Adipocyte (in vitro differentiated cells): Measurements from ENCODE around the gene CCSER2.
A peak's percentile ranks its signal among the peaks of the same experiment; 100 is the strongest.

ENCODE experiments used
- DNase-seq: peaks from one replicate; pipeline ENCODE4 v3.0.0-alpha.2; 2015; ENCODE audit warnings: low read depth
- H3K27me3 ChIP-seq: replicated peaks from 2 replicates; pipeline ENCODE4 v1.7.0; 2013; ENCODE audit warnings: mild to moderate bottlenecking, low read length, moderate library complexity; ENCODE audit not compliant: control insufficient read depth, insufficient read depth
- H3K36me3 ChIP-seq: 2 replicates; pipeline ENCODE4 v1.7.0; 2013; ENCODE audit warnings: low read length, mild to moderate bottlenecking, moderate library complexity; ENCODE audit not compliant: control insufficient read depth, insufficient read depth, severe bottlenecking
- H3K4me1 ChIP-seq: 2 replicates; pipeline ENCODE4 v1.7.0; 2013; ENCODE audit warnings: mild to moderate bottlenecking, low read length, moderate library complexity; ENCODE audit not compliant: control insufficient read depth, insufficient read depth
- H3K4me3 ChIP-seq: 2 replicates; pipeline ENCODE4 v1.7.0; 2013; ENCODE audit warnings: mild to moderate bottlenecking, low read length, moderate library complexity
- H3K9ac ChIP-seq: 2 replicates; pipeline ENCODE4 v1.7.0; 2013; ENCODE audit warnings: mild to moderate bottlenecking, low read length, moderate library complexity
- H3K9me3 ChIP-seq: 2 replicates; pipeline ENCODE4 v1.7.0; 2013; ENCODE audit warnings: mild to moderate bottlenecking, low read length, moderate library complexity; ENCODE audit not compliant: control insufficient read depth

Gene CCSER2

DNA sequence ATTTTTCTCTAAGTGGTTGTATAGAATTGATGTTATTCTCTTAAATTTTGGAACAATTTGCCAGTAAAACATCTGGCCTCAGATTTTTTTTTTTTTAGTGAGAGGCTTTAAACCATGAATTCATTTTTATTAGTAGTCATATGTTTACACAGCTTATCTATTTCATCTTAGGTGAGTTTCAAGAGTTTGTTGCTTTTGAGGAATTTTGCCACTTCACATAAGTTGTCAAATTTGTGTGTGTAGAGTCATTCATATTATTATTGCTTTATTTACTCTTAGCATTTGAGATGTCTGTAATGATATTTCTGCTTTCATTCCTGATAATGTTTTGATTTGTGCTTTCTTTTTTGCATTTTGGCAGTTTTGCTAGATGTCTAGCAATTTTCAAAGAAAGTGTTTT, 132.1 kb downstream of the CCSER2 start:
- Histone ChIP-seq H3K27me3 (no peaks in the 10 kb centered on the region), H3K9ac (no peak overlapping the region), H3K4me3 (no peak overlapping the region), H3K9me3 (peaks cover 5% of the 10 kb centered on the region), H3K36me3 (peaks cover 24% of the 10 kb centered on the region), H3K4me1 (no peaks in the 10 kb centered on the region)
- DNase-seq: no peak

DNA sequence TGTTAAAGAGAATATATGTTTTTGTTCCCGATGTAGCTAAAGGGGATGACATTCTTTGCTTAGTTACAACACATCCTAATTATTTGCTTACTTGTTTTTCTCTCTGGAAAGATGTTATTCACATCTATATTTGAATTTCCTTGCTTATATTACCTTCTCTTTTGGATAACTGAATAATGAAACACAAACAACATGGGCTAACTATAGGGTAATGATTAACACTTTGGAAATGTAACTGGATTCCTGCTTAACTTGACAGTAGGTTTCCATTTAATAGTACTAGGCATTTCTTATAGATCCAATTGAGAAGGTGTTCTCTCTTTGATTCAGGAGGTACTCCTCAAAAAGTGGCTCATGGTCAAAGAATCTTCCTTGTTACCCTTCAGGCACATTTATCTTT, 141.1 kb downstream of the CCSER2 start:
- H3K4me3 ChIP-seq: no peak overlapping the region
- H3K9me3 ChIP-seq: no peaks in the 10 kb centered on the region
- no peaks in the 10 kb centered on the region for H3K27me3 ChIP-seq
- H3K4me1 ChIP-seq: peaks cover 7% of the 10 kb centered on the region
- peaks cover 34% of the 10 kb centered on the region for H3K36me3 ChIP-seq
- no peak for DNase-seq
- no peak overlapping the region for H3K9ac ChIP-seq

DNA sequence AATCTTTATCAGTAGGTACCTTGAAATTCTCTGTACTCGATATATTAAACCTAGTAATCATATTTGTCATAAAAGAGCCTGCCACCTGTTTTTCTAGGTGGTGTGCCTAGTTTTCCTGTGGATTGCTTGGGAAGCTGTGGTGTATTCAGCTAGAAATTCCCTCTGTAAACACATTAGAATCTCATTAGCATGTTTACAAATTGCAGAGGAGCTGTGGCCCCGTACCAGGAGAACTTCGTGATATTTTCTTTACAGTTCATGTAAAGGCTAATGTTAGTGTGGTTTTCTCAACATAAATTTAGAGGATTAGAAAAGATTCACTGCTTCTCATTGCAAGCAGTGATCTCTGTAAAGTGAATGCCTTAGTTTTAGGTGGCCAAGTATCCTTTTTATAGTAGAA, 144.7 kb downstream of the CCSER2 start:
- DNase-seq: no peak
- H3K9me3 ChIP-seq: no peaks in the 10 kb centered on the region
- peaks cover 39% of the 10 kb centered on the region for H3K36me3 ChIP-seq
- no peaks in the 10 kb centered on the region for H3K27me3 ChIP-seq
- no peak overlapping the region for H3K9ac ChIP-seq
- H3K4me1 ChIP-seq: peaks cover 13% of the 10 kb centered on the region
- no peak overlapping the region for H3K4me3 ChIP-seq

- H3K4me1 ChIP-seq: peaks cover 11% of the 10 kb centered on the region
- H3K27me3 ChIP-seq: no peaks in the 10 kb centered on the region
Observed at GRCh38 chr10:84477398-84478128, 149.2 kb downstream of the CCSER2 start.

DNA sequence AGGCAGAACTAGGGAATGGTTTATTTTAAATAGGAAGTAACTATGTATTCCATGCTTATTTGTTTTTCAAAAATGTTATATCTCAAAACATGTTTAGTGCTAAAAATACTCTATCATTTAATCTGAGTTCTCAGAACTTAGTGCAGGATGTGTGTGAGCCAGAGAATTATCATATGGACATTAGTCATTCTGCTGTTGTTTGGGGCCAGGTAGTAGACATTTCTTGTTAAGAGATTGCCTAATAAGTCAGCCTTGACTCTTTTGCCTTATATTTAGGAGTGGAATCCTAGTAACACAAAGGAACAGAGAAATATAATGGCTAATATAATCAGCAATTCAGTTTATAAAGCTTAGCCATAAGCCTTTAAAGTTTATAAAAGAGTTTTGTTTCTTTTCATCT, 149.8 kb downstream of the CCSER2 start:
- Histone ChIP-seq H3K9me3 (no peaks in the 10 kb centered on the region), H3K36me3 (peaks cover 41% of the 10 kb centered on the region), H3K27me3 (no peaks in the 10 kb centered on the region), H3K9ac (no peak overlapping the region), H3K4me3 (no peak overlapping the region), H3K4me1 (peaks cover 11% of the 10 kb centered on the region)
- DNase-seq: peak; percentile 36

More at GRCh38 chr10:84477398-84478128, 149.2 kb downstream of the CCSER2 start:
- Histone ChIP-seq H3K36me3 (peaks cover 41% of the 10 kb centered on the region), H3K9me3 (no peaks in the 10 kb centered on the region), H3K9ac (no peak overlapping the region), H3K4me3 (no peak overlapping the region)
- no peak for DNase-seq

DNA sequence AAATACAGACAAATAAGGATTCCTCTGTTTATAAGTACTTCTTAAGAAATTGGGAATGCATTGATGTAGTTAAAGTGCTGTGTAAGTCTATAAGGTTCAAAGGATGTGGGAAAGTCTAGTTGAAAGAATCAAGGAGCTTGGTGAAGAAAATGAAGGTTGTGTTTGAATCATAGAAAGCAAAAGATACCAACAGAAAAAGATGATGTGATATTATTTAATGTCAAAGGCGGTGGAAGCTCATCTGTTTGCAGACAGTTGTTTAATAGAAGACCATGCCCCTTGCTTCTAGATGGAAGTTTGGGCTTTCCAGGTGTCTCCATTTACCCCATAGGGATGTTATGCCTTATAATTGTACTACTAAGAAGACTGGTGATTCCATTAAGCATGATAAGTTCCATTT, 150.3 kb downstream of the CCSER2 start:
- no peaks in the 10 kb centered on the region for H3K27me3 ChIP-seq
- no peaks in the 10 kb centered on the region for H3K9me3 ChIP-seq
- H3K36me3 ChIP-seq: peaks cover 40% of the 10 kb centered on the region
- DNase-seq: no peak
- H3K4me3 ChIP-seq: no peak overlapping the region
- H3K9ac ChIP-seq: no peak overlapping the region
- peaks cover 11% of the 10 kb centered on the region for H3K4me1 ChIP-seq

DNA sequence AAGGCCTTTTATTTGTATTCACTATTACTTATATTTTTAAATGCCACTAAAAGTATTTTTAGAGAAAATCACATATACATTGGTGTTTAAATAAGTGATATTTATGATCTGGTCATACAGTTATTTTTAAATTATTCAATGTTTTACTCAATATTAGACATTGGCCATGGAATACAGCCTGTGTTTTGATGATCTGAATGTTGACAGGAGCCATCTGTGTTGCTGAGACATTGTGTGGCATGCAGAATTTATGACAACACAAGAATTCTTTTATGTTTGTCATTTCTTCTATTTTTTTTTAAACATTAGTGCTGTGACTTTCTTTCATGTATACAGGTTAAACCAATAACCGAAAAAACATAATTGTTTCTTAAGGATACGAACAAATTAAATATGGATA, 156.2 kb downstream of the CCSER2 start:
- no peak for DNase-seq
- H3K27me3 ChIP-seq: no peaks in the 10 kb centered on the region
- no peak overlapping the region for H3K9ac ChIP-seq
- no peaks in the 10 kb centered on the region for H3K9me3 ChIP-seq
- no peaks in the 10 kb centered on the region for H3K4me1 ChIP-seq
- H3K4me3 ChIP-seq: no peak overlapping the region
- peaks cover 8% of the 10 kb centered on the region for H3K36me3 ChIP-seq

DNA sequence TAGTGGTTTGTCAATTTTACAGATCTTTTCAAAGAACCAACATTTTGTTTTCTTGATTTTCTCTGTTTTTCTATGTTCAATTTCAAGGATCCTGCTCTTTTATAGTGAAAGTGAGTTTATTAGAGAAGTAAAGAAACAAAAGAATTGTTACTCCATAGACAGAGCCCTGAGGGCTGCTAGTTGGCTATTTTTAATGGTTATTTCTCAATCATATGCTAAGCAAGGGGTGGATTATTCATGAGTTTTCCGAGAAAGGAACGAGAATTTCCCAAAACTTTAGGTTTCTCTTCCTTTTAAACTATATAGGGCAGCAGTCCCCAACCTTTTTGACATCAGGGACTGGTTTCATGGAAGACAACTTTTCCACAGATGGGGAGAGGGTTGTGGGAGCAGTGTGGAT, 165.0 kb downstream of the CCSER2 start:
- Histone ChIP-seq H3K4me1 (peaks cover 9% of the 10 kb centered on the region), H3K36me3 (no peaks in the 10 kb centered on the region), H3K9ac (no peak overlapping the region), H3K4me3 (no peak overlapping the region), H3K9me3 (no peaks in the 10 kb centered on the region), H3K27me3 (no peaks in the 10 kb centered on the region)
- no peak for DNase-seq

- DNase-seq: peak; percentile 39
- H3K27me3 ChIP-seq: no peaks in the 10 kb centered on the region
- H3K9me3 ChIP-seq: no peaks in the 10 kb centered on the region
- no peak overlapping the region for H3K4me3 ChIP-seq
- H3K9ac ChIP-seq: no peak overlapping the region
- peaks cover 9% of the 10 kb centered on the region for H3K4me1 ChIP-seq
- no peaks in the 10 kb centered on the region for H3K36me3 ChIP-seq
Observed at GRCh38 chr10:84493951-84494848, 165.8 kb downstream of the CCSER2 start.

DNA sequence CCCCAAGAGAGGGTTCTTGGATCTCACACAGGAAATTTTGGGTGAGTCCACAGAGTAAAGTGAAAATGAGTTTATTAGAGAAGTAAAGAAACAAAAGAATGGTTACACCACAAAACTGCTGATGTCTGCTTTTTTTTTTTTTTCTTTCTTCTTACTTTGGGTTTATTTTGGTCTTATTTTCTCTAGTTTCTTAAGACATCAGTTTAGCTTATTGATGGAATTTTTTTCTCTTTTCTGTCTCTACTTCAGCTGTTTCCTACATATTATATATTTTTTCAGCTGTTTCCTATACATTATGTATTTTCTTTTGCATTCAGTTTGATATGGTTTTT, 166.4 kb downstream of the CCSER2 start:
- H3K27me3 ChIP-seq: no peaks in the 10 kb centered on the region
- H3K9me3 ChIP-seq: no peaks in the 10 kb centered on the region
- H3K4me1 ChIP-seq: peaks cover 9% of the 10 kb centered on the region
- no peak overlapping the region for H3K9ac ChIP-seq
- H3K36me3 ChIP-seq: no peaks in the 10 kb centered on the region
- DNase-seq: no peak
- no peak overlapping the region for H3K4me3 ChIP-seq

DNA sequence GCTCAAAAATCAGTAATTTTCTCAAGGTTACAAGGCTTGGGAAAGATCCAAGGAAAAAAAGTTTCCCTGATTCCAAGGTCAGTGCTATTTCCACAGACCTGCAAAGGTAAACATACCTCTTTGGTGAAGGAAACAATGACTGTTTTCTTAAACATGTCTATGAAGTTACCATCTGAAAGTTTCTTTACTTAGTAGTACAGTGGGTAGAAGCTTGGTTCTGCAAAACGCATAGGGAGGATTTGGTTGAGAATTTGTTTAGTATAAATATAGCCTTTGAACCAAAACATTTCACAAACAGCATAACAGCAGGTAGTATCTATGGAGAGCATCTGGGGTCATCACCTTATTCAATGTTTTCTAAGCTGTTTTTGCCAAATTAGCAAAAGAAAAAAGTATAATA, 169.6 kb downstream of the CCSER2 start:
- H3K27me3 ChIP-seq: no peaks in the 10 kb centered on the region
- peaks cover 9% of the 10 kb centered on the region for H3K4me1 ChIP-seq
- no peak overlapping the region for H3K9ac ChIP-seq
- peaks cover 5% of the 10 kb centered on the region for H3K36me3 ChIP-seq
- H3K9me3 ChIP-seq: no peaks in the 10 kb centered on the region
- H3K4me3 ChIP-seq: no peak overlapping the region
- DNase-seq: no peak
